WTC11 (cell line): ENCODE measurements around the gene DHRS7. TPM values are rescaled to one million over a fixed set of nuclear protein-coding genes. Genes with fewer than 3 reads are reported as not detected.

Experiments
- ATAC-seq: fragments of 200-7000 bp; cut with Tn5 transposase; 2 replicates; pipeline ENCODE4 v1.10.0; 2021; ENCODE audit warnings: mild to moderate bottlenecking, moderate library complexity
- CTCF ChIA-PET: fragments of 300-600 bp; sonication (Branson Sonifier 250); formaldehyde crosslinking; loops from one replicate; lab custom pipeline; 2021; ENCODE audit warnings: antibody characterized with exemption; lab: Charles Lee
- POLR2A ChIA-PET: fragments of 350-600 bp; sonication (Branson Sonifier 250); formaldehyde crosslinking; loops from one replicate; lab custom pipeline; 2021; ENCODE audit warnings: antibody characterized with exemption; lab: Charles Lee
- DNase-seq: peaks from one replicate; pipeline ENCODE4 v3.0.0; 2021; ENCODE audit warnings: low spot score
- H3K27ac Mint-ChIP-seq: 2 replicates; pipeline ENCODE4 v1.8.0; 2021; ENCODE audit warnings: mixed read lengths
- H3K27me3 Mint-ChIP-seq: 2 replicates; pipeline ENCODE4 v1.8.0; 2021; ENCODE audit warnings: low read depth, mild to moderate bottlenecking, moderate library complexity, mixed read lengths
- H3K36me3 Mint-ChIP-seq: 2 replicates; pipeline ENCODE4 v1.8.0; 2021; ENCODE audit warnings: mixed read lengths
- H3K4me1 Mint-ChIP-seq: 2 replicates; pipeline ENCODE4 v1.8.0; 2022; ENCODE audit warnings: mixed read lengths
- H3K4me3 Mint-ChIP-seq: 2 replicates; pipeline ENCODE4 v1.8.0; 2021; ENCODE audit warnings: mild to moderate bottlenecking, moderate library complexity, mixed read lengths
- H3K9me3 Mint-ChIP-seq: 2 replicates; pipeline ENCODE4 v1.8.0; 2021; ENCODE audit warnings: mixed read lengths
- ELF4 ChIP-seq: sonication (generic); formaldehyde crosslinking; IDR thresholded peaks from 2 replicates; pipeline ENCODE4 v1.8.1; 2022; ENCODE audit warnings: low read depth, mild to moderate bottlenecking, moderate library complexity, missing genetic modification reagents
- ETV6 ChIP-seq: sonication (generic); formaldehyde crosslinking; IDR thresholded peaks from 2 replicates; pipeline ENCODE4 v1.8.1; 2022; ENCODE audit warnings: mild to moderate bottlenecking, missing genetic modification reagents
- FOXJ3 ChIP-seq: sonication (generic); formaldehyde crosslinking; IDR thresholded peaks from 2 replicates; pipeline ENCODE4 v1.9.0; 2021; ENCODE audit warnings: missing genetic modification reagents, mild to moderate bottlenecking, borderline replicate concordance
- IRF2 ChIP-seq: sonication (generic); formaldehyde crosslinking; IDR thresholded peaks from 2 replicates; pipeline ENCODE4 v1.8.0; 2022; ENCODE audit warnings: low read depth, missing genetic modification reagents, borderline replicate concordance
- NFATC4 ChIP-seq: fragments of 250-450 bp; sonication (Bioruptor Pico); IDR thresholded peaks from 2 replicates; pipeline ENCODE4 v1.9.0; 2021; ENCODE audit warnings: mild to moderate bottlenecking
- PRRX2 ChIP-seq: fragments of 250-450 bp; sonication (Bioruptor Pico); IDR thresholded peaks from 2 replicates; pipeline ENCODE4 v1.8.0; 2021; ENCODE audit warnings: mild to moderate bottlenecking
- RORB ChIP-seq: fragments of 250-450 bp; sonication (Bioruptor Pico); IDR thresholded peaks from 2 replicates; pipeline ENCODE4 v1.9.0; 2021; ENCODE audit warnings: mild to moderate bottlenecking
- SOX15 ChIP-seq: fragments of 250-450 bp; sonication (Bioruptor Pico); IDR thresholded peaks from 2 replicates; pipeline ENCODE4 v1.9.0; 2021; ENCODE audit warnings: mild to moderate bottlenecking
- TP53 ChIP-seq: sonication (generic); formaldehyde crosslinking; IDR thresholded peaks from 2 replicates; pipeline ENCODE4 v1.8.1; 2023; ENCODE audit warnings: mild to moderate bottlenecking, missing genetic modification reagents
- ZNF219 ChIP-seq: sonication (generic); formaldehyde crosslinking; IDR thresholded peaks from 2 replicates; pipeline ENCODE4 v1.8.0; 2023; ENCODE audit warnings: missing genetic modification reagents, mild to moderate bottlenecking, borderline replicate concordance
- ZNF232 ChIP-seq: sonication (generic); formaldehyde crosslinking; IDR thresholded peaks from 2 replicates; pipeline ENCODE4 v1.8.0; 2022; ENCODE audit warnings: mild to moderate bottlenecking, missing genetic modification reagents
- ZNF416 ChIP-seq: fragments of 250-450 bp; sonication (Bioruptor Pico); IDR thresholded peaks from 2 replicates; pipeline ENCODE4 v1.9.0; 2021; ENCODE audit warnings: mild to moderate bottlenecking, inconsistent platforms
- total RNA-seq: library from RNA; stranded (reverse); gene quantifications from 3 replicates; pipeline ENCODE4 v1.2.3, GENCODE V29; 2021
- TF ChIP-seq, protein P1 (sequence below): fragments of 250-450 bp; sonication (Bioruptor Pico); IDR thresholded peaks from 2 replicates; pipeline ENCODE4 v1.9.0; 2021; ENCODE audit warnings: mild to moderate bottlenecking
- TF ChIP-seq, protein P2 (sequence below): fragments of 250-450 bp; sonication (Bioruptor Pico); IDR thresholded peaks from 2 replicates; pipeline ENCODE4 v1.8.0; 2021; ENCODE audit warnings: mild to moderate bottlenecking
- TF ChIP-seq, protein P3 (sequence below): sonication (generic); formaldehyde crosslinking; conservative IDR thresholded peaks from 2 replicates; pipeline ENCODE4 v1.8.1; 2022; ENCODE audit warnings: mild to moderate bottlenecking, missing genetic modification reagents
- TF ChIP-seq, protein P4 (sequence below): sonication (generic); formaldehyde crosslinking; IDR thresholded peaks from 2 replicates; pipeline ENCODE4 v1.8.1; 2023; ENCODE audit warnings: mild to moderate bottlenecking, missing genetic modification reagents, moderate library complexity
- TF ChIP-seq, protein P5 (sequence below): sonication (generic); formaldehyde crosslinking; IDR thresholded peaks from 2 replicates; pipeline ENCODE4 v1.8.1; 2022; ENCODE audit warnings: low read depth, mild to moderate bottlenecking, moderate library complexity, missing genetic modification reagents, borderline replicate concordance
- TF ChIP-seq, protein P6 (sequence below): fragments of 250-450 bp; sonication (Bioruptor Pico); IDR thresholded peaks from 2 replicates; pipeline ENCODE4 v2.1.2; 2022; ENCODE audit warnings: mild to moderate bottlenecking, moderate library complexity
- TF ChIP-seq, protein P7 (sequence below): sonication (generic); formaldehyde crosslinking; IDR thresholded peaks from 2 replicates; pipeline ENCODE4 v1.8.1; 2023; ENCODE audit warnings: mild to moderate bottlenecking, missing genetic modification reagents

DHRS7 gene
- total RNA-seq, 1 experiment from 2014 or later, result 39.9 TPM

DNA sequence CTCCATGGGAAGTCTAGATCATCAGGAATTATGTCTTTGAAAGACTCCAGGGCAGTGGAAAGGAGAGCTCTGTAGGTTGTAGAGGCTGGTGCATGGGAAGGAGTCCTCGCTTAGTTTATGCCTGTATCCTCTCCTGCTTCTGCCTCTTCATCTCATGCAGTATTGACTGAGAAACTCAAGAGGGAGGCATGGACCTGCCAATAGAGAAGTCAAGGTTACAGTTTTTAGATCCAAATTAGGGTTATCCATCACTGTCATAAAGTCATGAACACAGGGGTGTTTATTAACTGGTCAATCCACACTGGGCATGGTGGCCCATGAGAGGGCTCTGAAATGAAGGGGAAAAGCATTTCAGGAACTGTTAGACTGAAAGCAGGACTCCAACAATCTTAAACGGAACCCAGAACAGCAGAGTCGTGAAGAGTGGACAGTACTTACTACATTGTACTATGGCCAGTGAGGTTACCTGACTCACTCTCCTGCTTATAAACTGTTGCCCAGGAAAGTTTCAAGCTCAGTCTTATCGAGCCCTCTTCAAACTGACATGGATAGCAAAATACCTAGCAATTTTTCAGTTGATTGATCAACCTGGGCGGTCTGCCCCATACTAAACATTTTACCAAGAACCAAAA, 30.1 kb upstream of the DHRS7 start (continued):
- TF ChIP-seq ZNF232, result no peak
- TF ChIP-seq, protein P1, sequence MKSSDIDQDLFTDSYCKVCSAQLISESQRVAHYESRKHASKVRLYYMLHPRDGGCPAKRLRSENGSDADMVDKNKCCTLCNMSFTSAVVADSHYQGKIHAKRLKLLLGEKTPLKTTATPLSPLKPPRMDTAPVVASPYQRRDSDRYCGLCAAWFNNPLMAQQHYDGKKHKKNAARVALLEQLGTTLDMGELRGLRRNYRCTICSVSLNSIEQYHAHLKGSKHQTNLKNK (CRISPR knock-in tag), result no peak
- TF ChIP-seq, all 79 proteins: peak for 0

DNA sequence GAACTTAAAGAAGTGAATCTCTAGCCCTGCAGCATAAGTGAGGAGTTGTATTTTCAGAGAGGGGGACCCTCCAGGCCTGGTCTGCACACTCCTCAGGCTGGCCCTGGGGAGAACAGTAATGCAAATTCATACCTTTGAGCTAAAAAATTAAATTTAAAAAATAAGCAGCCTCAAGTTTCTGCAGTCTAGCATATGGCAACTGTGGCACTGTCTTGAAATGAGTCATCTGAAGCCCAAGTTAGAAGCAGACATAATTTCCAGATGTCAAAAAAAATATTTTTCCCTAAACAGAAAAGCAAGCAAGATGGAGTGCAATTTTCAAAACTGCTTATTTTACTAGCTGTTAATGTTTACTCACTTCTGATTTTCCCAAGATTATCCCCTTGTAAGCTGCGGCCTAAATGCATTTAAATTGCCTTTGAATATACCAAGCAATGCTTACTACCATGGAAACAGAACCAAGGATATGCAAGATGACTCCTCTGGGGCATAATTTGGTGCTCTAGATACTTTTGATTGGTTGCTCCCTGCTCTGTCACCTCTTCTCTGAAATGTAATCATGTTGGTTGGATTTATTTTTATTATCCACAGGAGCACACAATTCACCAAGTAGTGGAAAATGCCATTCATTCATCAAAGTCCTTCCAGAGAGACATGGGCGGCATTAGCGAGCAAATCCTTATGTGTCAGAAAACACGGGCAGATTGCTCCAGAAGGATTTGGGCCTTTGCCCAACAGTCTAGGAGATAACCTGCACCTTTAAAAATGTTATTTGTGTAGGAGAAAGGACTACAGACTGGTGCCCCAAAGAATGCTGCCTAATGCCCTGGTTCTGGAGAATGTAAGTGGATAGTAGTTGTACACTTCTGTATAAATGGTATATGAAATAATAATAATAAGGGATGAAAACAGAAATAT, 25.0 kb upstream of the DHRS7 start:
- no peak overlapping the region for H3K27ac Mint-ChIP-seq
- H3K36me3 Mint-ChIP-seq, result no peaks in the 10 kb centered on the region
- ChIA-PET POLR2A (no interaction called here), CTCF (interaction anchor here (1.0 kb wide), 1 partner anchor 141 kb away, joined by 3 read pairs; no protein-coding TSS in a partner anchor)
- H3K9me3 Mint-ChIP-seq, result no peaks in the 10 kb centered on the region
- peaks cover 6% of the 10 kb centered on the region for H3K4me1 Mint-ChIP-seq
- H3K27me3 Mint-ChIP-seq, result no peaks in the 10 kb centered on the region
- no peak overlapping the region for H3K4me3 Mint-ChIP-seq
- ATAC-seq (no peak), DNase-seq (no peak)
- TF ChIP-seq, protein P2, sequence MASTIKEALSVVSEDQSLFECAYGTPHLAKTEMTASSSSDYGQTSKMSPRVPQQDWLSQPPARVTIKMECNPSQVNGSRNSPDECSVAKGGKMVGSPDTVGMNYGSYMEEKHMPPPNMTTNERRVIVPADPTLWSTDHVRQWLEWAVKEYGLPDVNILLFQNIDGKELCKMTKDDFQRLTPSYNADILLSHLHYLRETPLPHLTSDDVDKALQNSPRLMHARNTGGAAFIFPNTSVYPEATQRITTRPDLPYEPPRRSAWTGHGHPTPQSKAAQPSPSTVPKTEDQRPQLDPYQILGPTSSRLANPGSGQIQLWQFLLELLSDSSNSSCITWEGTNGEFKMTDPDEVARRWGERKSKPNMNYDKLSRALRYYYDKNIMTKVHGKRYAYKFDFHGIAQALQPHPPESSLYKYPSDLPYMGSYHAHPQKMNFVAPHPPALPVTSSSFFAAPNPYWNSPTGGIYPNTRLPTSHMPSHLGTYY (CRISPR knock-in tag), result no peak
- TF ChIP-seq ZNF219 (CRISPR knock-in tag) (no peak), ETV6 (no peak), ELF4 (CRISPR knock-in tag) (no peak), FOXJ3 (no peak), ZNF416 (CRISPR knock-in tag) (no peak), ZNF232 (no peak), NFATC4 (CRISPR knock-in tag) (no peak), PRRX2 (no peak), IRF2 (CRISPR knock-in tag) (no peak), RORB (no peak), SOX15 (CRISPR knock-in tag) (no peak), TP53 (CRISPR knock-in tag) (no peak)
- TF ChIP-seq, protein P3, sequence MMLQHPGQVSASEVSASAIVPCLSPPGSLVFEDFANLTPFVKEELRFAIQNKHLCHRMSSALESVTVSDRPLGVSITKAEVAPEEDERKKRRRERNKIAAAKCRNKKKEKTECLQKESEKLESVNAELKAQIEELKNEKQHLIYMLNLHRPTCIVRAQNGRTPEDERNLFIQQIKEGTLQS (CRISPR knock-in tag), result no peak
- TF ChIP-seq, protein P4, sequence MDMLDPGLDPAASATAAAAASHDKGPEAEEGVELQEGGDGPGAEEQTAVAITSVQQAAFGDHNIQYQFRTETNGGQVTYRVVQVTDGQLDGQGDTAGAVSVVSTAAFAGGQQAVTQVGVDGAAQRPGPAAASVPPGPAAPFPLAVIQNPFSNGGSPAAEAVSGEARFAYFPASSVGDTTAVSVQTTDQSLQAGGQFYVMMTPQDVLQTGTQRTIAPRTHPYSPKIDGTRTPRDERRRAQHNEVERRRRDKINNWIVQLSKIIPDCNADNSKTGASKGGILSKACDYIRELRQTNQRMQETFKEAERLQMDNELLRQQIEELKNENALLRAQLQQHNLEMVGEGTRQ (CRISPR knock-in tag), result no peak
- TF ChIP-seq, protein P5, sequence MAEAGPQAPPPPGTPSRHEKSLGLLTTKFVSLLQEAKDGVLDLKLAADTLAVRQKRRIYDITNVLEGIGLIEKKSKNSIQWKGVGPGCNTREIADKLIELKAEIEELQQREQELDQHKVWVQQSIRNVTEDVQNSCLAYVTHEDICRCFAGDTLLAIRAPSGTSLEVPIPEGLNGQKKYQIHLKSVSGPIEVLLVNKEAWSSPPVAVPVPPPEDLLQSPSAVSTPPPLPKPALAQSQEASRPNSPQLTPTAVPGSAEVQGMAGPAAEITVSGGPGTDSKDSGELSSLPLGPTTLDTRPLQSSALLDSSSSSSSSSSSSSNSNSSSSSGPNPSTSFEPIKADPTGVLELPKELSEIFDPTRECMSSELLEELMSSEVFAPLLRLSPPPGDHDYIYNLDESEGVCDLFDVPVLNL (CRISPR knock-in tag), result no peak
- TF ChIP-seq, protein P6, sequence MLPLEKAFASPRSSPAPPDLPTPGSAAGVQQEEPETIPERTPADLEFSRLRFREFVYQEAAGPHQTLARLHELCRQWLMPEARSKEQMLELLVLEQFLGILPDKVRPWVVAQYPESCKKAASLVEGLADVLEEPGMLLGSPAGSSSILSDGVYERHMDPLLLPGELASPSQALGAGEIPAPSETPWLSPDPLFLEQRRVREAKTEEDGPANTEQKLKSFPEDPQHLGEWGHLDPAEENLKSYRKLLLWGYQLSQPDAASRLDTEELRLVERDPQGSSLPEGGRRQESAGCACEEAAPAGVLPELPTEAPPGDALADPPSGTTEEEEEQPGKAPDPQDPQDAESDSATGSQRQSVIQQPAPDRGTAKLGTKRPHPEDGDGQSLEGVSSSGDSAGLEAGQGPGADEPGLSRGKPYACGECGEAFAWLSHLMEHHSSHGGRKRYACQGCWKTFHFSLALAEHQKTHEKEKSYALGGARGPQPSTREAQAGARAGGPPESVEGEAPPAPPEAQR (CRISPR knock-in tag), result no peak
- TF ChIP-seq, protein P7, sequence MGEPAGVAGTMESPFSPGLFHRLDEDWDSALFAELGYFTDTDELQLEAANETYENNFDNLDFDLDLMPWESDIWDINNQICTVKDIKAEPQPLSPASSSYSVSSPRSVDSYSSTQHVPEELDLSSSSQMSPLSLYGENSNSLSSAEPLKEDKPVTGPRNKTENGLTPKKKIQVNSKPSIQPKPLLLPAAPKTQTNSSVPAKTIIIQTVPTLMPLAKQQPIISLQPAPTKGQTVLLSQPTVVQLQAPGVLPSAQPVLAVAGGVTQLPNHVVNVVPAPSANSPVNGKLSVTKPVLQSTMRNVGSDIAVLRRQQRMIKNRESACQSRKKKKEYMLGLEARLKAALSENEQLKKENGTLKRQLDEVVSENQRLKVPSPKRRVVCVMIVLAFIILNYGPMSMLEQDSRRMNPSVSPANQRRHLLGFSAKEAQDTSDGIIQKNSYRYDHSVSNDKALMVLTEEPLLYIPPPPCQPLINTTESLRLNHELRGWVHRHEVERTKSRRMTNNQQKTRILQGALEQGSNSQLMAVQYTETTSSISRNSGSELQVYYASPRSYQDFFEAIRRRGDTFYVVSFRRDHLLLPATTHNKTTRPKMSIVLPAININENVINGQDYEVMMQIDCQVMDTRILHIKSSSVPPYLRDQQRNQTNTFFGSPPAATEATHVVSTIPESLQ, result no peak
- TF ChIP-seq, all 79 proteins: peak for 0
